ENCODE data around the gene PPP3R1. TPM values are rescaled to one million over a fixed set of nuclear protein-coding genes. Genes with fewer than 3 reads are reported as not detected.

Gene PPP3R1
- total RNA-seq, 4 donors from 2014 or later, result 23.8 to 31.6 (median 29.9) TPM

- Histone ChIP-seq H3K4me3 (no peak overlapping the region), H3K27me3 (no peaks in the 10 kb centered on the region), H3K9me3 (no peaks in the 10 kb centered on the region), H3K36me3 (no peaks in the 10 kb centered on the region), H3K27ac (peak overlapping the region in 2 of 4 donors; percentile 15 to 35), H3K4me1 (peaks cover 0 to 73% (median 16%) of the 10 kb centered on the region in 3 donors)
- ATAC-seq, result no peak
- TF ChIP-seq POLR2AphosphoS5 (IDR thresholded peaks at IDR 0.05), result no peak
- no peak for TF ChIP-seq EP300 (IDR thresholded peaks at IDR 0.05)
- TF ChIP-seq POLR2A (IDR thresholded peaks at IDR 0.05), result no peak
- TF ChIP-seq CTCF (IDR thresholded peaks at IDR 0.05), result no peak
Measured at GRCh38 chr2:68195096-68195495, 57.2 kb downstream of the PPP3R1 start.

- no peak for ATAC-seq
- H3K27me3 ChIP-seq, result no peaks in the 10 kb centered on the region
- H3K4me3 ChIP-seq, result no peak overlapping the region
- WGBS, 2 donors (ENCODE audit: low coverage in 1 of 2), result 65 to 83% methylated on average over 4 of the region's 4 CpGs
- H3K4me1 ChIP-seq, result peaks cover 0 to 81% (median 16%) of the 10 kb centered on the region in 3 donors
- no peaks in the 10 kb centered on the region for H3K9me3 ChIP-seq
- peak overlapping the region in 3 of 4 donors; percentile 12 to 21 (median 16) for H3K27ac ChIP-seq
- TF ChIP-seq POLR2A (IDR thresholded peaks at IDR 0.05) (no peak), POLR2AphosphoS5 (IDR thresholded peaks at IDR 0.05) (no peak), EP300 (IDR thresholded peaks at IDR 0.05) (no peak), CTCF (IDR thresholded peaks at IDR 0.05) (no peak)
- H3K36me3 ChIP-seq, result no peaks in the 10 kb centered on the region
Measured at GRCh38 chr2:68193787-68194372, 58.5 kb downstream of the PPP3R1 start.

GRCh38 chr2:68193144-68193543, 59.2 kb downstream of the PPP3R1 start:
- Histone ChIP-seq H3K4me3 (no peak overlapping the region), H3K36me3 (no peaks in the 10 kb centered on the region), H3K9me3 (no peaks in the 10 kb centered on the region), H3K27me3 (no peaks in the 10 kb centered on the region), H3K27ac (peak overlapping the region; percentile 12 to 21 (median 17)), H3K4me1 (peaks cover 0 to 86% (median 16%) of the 10 kb centered on the region in 3 donors)
- TF ChIP-seq CTCF (IDR thresholded peaks at IDR 0.05) (no peak), POLR2AphosphoS5 (IDR thresholded peaks at IDR 0.05) (no peak), POLR2A (IDR thresholded peaks at IDR 0.05) (no peak)
- no peak for ATAC-seq
- 27 to 37% methylated on average over 3 of the region's 3 CpGs for WGBS, 2 donors (ENCODE audit: low coverage in 1 of 2)

- 62 to 67% methylated on average over 3 of the region's 3 CpGs for WGBS, 2 donors (ENCODE audit: low coverage in 1 of 2)
- peaks cover 0 to 71% (median 16%) of the 10 kb centered on the region in 3 donors for H3K4me1 ChIP-seq
Measured at GRCh38 chr2:68190991-68191731, 61.2 kb downstream of the PPP3R1 start.

More at GRCh38 chr2:68190991-68191731, 61.2 kb downstream of the PPP3R1 start:
- ATAC-seq, result no peak
- H3K27ac ChIP-seq, result no peak overlapping the region
- H3K27me3 ChIP-seq, result no peaks in the 10 kb centered on the region
- H3K4me3 ChIP-seq, result no peak overlapping the region
- peaks cover 0 to under 1% of the 10 kb centered on the region in 2 donors for H3K36me3 ChIP-seq
- no peak for TF ChIP-seq CTCF (IDR thresholded peaks at IDR 0.05)
- no peak for TF ChIP-seq EP300 (IDR thresholded peaks at IDR 0.05)
- no peak for TF ChIP-seq POLR2AphosphoS5 (IDR thresholded peaks at IDR 0.05)
- no peaks in the 10 kb centered on the region for H3K9me3 ChIP-seq
